HepG2 (cell line): ENCODE results near the gene CLDN7. TPM values are rescaled to one million over a fixed set of nuclear protein-coding genes. Genes with fewer than 3 reads are reported as not detected.
A peak's percentile ranks its signal among the peaks of the same experiment; 100 is the strongest.

Source experiments
- AKAP8 ChIP-seq: sonication (generic); formaldehyde crosslinking; IDR thresholded peaks from 2 replicates; pipeline ENCODE4 v1.5.1; 2020; ENCODE audit warnings: mild to moderate bottlenecking, missing genetic modification reagents
- CBX2 ChIP-seq, 2 experiments: fragments of 200-600 bp in 1 of 2; sonication (generic); formaldehyde crosslinking in 1 of 2; IDR thresholded peaks; 2 replicates each; pipeline versions ENCODE4 v1.7.0 to v1.8.1; 2018 to 2022; ENCODE audit warnings: low read depth in 2 of 2, low read length in 1 of 2, mild to moderate bottlenecking in 1 of 2, missing genetic modification reagents in 1 of 2
- CREBL2 ChIP-seq: sonication (generic); formaldehyde crosslinking; IDR thresholded peaks from 2 replicates; pipeline ENCODE4 v1.8.1; 2023; ENCODE audit warnings: missing genetic modification reagents, mild to moderate bottlenecking, borderline replicate concordance
- GMEB1 ChIP-seq: sonication (generic); formaldehyde crosslinking; IDR thresholded peaks from 2 replicates; pipeline ENCODE4 v1.5.1; 2020; ENCODE audit warnings: missing genetic modification reagents, mild to moderate bottlenecking, borderline replicate concordance
- KLF13 ChIP-seq: sonication (generic); formaldehyde crosslinking; IDR thresholded peaks from 2 replicates; pipeline ENCODE4 v1.4.0; 2020; ENCODE audit warnings: mild to moderate bottlenecking, missing genetic modification reagents
- NFIC ChIP-seq: IDR thresholded peaks from 2 replicates; pipeline ENCODE4 v1.6.1; 2012; ENCODE audit warnings: mild to moderate bottlenecking, low read length, inconsistent platforms
- PRPF4 ChIP-seq: fragments of 200-400 bp; formaldehyde crosslinking; IDR thresholded peaks from 2 replicates; pipeline ENCODE4 v1.6.1; 2016; ENCODE audit warnings: low read length, low read depth; ENCODE audit not compliant: poor library complexity, severe bottlenecking
- SALL2 ChIP-seq: sonication (generic); formaldehyde crosslinking; IDR thresholded peaks from 2 replicates; pipeline ENCODE4 v1.8.1; 2023; ENCODE audit warnings: mild to moderate bottlenecking, missing genetic modification reagents, inconsistent platforms
- SRSF1 ChIP-seq: fragments of 200-400 bp; formaldehyde crosslinking; optimal IDR thresholded peaks from 2 replicates; pipeline ENCODE3; 2017; ENCODE audit warnings: mild to moderate bottlenecking, low read depth, low read length, moderate library complexity
- SRSF4 ChIP-seq: fragments of 200-400 bp; formaldehyde crosslinking; IDR thresholded peaks from one replicate; pipeline ENCODE4 v1.6.1; 2018; ENCODE audit warnings: mild to moderate bottlenecking, low read depth, low read length, moderate library complexity; ENCODE audit not compliant: poor library complexity, severe bottlenecking
- TAF15 ChIP-seq: fragments of 200-400 bp; formaldehyde crosslinking; IDR thresholded peaks from one replicate; pipeline ENCODE4 v1.6.1; 2018; ENCODE audit warnings: mild to moderate bottlenecking, low read depth, low read length; ENCODE audit not compliant: poor library complexity, severe bottlenecking
- TOPORS ChIP-seq: sonication (generic); formaldehyde crosslinking; IDR thresholded peaks from 2 replicates; pipeline ENCODE4 v1.8.0; 2023; ENCODE audit warnings: mild to moderate bottlenecking, missing genetic modification reagents
- ZIK1 ChIP-seq: sonication (generic); formaldehyde crosslinking; IDR thresholded peaks from 2 replicates; pipeline ENCODE4 v1.5.0; 2020; ENCODE audit warnings: mild to moderate bottlenecking, low read depth, missing genetic modification reagents, borderline replicate concordance
- ZMAT5 ChIP-seq: sonication (generic); formaldehyde crosslinking; IDR thresholded peaks from 2 replicates; pipeline ENCODE4 v1.5.0; 2020; ENCODE audit warnings: mild to moderate bottlenecking, low read depth, missing genetic modification reagents, borderline replicate concordance
- ZNF207 ChIP-seq: fragments of 450-650 bp; IDR thresholded peaks from 2 replicates; pipeline ENCODE4 v1.6.1; 2016; ENCODE audit warnings: antibody characterized with exemption, borderline replicate concordance
- ZNF678 ChIP-seq: sonication (generic); formaldehyde crosslinking; IDR thresholded peaks from 2 replicates; pipeline ENCODE4 v1.4.0; 2020; ENCODE audit warnings: mild to moderate bottlenecking, missing genetic modification reagents
- polyA plus RNA-seq, 8 experiments: library from polyadenylated mRNA; depleted of rRNA in 3 of 8; stranded (reverse) in 7 of 8; unstranded in 1 of 8; fragments of >200 nt; fragmentation: Illumina TruSeq in 4 of 8; extraction: Trizol in 4 of 8; gene quantifications; 2 replicates each; pipeline versions ENCODE4 v1.2.1 to v1.2.3, GENCODE V29; 2011 to 2016; ENCODE audit warnings: low read depth in 4 of 8, missing spikeins in 1 of 8, mixed read lengths in 1 of 8; ENCODE audit not compliant: insufficient read depth in 1 of 8
- total RNA-seq, 5 experiments: library from RNA; depleted of rRNA; stranded (reverse); fragments of >200 nt; fragmentation: Illumina TruSeq; extraction: Trizol; gene quantifications; 2 replicates each; pipeline ENCODE4 v1.2.3, GENCODE V29; 2016; ENCODE audit warnings: low read depth in 1 of 5
- TF ChIP-seq, protein P1 (sequence below): sonication (generic); formaldehyde crosslinking; IDR thresholded peaks from 2 replicates; pipeline ENCODE4 v1.4.0; 2020; ENCODE audit warnings: missing genetic modification reagents, borderline replicate concordance
- TF ChIP-seq, protein P2 (sequence below): sonication (generic); formaldehyde crosslinking; IDR thresholded peaks from 2 replicates; pipeline ENCODE4 v1.5.0; 2020; ENCODE audit warnings: missing genetic modification reagents

CLDN7 gene
- total and polyA plus RNA-seq, 2 of the 13 experiments (the other 11 are each of a cell fraction or from before 2014, with no cell fraction given) = not detected

GRCh38 chr17:7219812-7220592 lies 42.3 kb downstream of the CLDN7 start, which contains the start of the genes ACADVL and DLG4 (continued):
- no peak for TF ChIP-seq TAF15
- no peak for TF ChIP-seq ZMAT5 (CRISPR knock-in tag)
- peak; percentile 78 for TF ChIP-seq SRSF4
- TF ChIP-seq, protein P1, sequence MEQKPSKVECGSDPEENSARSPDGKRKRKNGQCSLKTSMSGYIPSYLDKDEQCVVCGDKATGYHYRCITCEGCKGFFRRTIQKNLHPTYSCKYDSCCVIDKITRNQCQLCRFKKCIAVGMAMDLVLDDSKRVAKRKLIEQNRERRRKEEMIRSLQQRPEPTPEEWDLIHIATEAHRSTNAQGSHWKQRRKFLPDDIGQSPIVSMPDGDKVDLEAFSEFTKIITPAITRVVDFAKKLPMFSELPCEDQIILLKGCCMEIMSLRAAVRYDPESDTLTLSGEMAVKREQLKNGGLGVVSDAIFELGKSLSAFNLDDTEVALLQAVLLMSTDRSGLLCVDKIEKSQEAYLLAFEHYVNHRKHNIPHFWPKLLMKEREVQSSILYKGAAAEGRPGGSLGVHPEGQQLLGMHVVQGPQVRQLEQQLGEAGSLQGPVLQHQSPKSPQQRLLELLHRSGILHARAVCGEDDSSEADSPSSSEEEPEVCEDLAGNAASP (CRISPR knock-in tag) = no peak; the same call in 1 of the 2 replicates
- 0 out of 2 replicates have a peak, but pooled peaks have one; percentile 24 for TF ChIP-seq NFIC
- peak; percentile 53; the same call in 1 of the 2 replicates for TF ChIP-seq AKAP8 (CRISPR knock-in tag)
- peak; percentile 66; the same call in 1 of the 2 replicates for TF ChIP-seq ZIK1
- TF ChIP-seq, protein P2, sequence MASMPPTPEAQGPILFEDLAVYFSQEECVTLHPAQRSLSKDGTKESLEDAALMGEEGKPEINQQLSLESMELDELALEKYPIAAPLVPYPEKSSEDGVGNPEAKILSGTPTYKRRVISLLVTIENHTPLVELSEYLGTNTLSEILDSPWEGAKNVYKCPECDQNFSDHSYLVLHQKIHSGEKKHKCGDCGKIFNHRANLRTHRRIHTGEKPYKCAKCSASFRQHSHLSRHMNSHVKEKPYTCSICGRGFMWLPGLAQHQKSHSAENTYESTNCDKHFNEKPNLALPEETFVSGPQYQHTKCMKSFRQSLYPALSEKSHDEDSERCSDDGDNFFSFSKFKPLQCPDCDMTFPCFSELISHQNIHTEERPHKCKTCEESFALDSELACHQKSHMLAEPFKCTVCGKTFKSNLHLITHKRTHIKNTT (CRISPR knock-in tag) = no peak
- no peak for TF ChIP-seq CBX2 (IDR thresholded peaks at IDR 0.05; ENCODE audit: low read depth, low read length)
- no peak for TF ChIP-seq CBX2 (CRISPR knock-in tag; IDR thresholded peaks at IDR 0.05; ENCODE audit: low read depth)
- TF ChIP-seq GMEB1 (CRISPR knock-in tag) = peak; percentile 95
- no peak for TF ChIP-seq SRSF1
- TF ChIP-seq PRPF4 = no peak
- peak; percentile 62; the same call in 1 of the 2 replicates for TF ChIP-seq CREBL2 (CRISPR knock-in tag)
- TF ChIP-seq ZNF207 = no peak
- peak; percentile 73; the same call in 1 of the 2 replicates for TF ChIP-seq SALL2 (CRISPR knock-in tag)
- no peak; the same call in 1 of the 2 replicates for TF ChIP-seq TOPORS (CRISPR knock-in tag)
- 0 out of 2 replicates have a peak, but pooled peaks have one; percentile 27 for TF ChIP-seq KLF13 (CRISPR knock-in tag)
- TF ChIP-seq ZNF678 (CRISPR knock-in tag) = no peak
